ENCODE measurements around the gene HUNK.
"Not testable (repeated sequence)": the region's sequence is repeated elsewhere in the genome, so short reads cannot be mapped to it uniquely, and the experiment has no call there.

Gene HUNK

GRCh38 chr21:31918250-31918775 lies 45.5 kb downstream of the HUNK start:
- DNase-seq (ENCODE audit: low read depth in 2 of 2), result no peak

- DNase-seq (ENCODE audit: low read depth in 2 of 2), result no peak
Measured at GRCh38 chr21:31920275-31920674, 47.5 kb downstream of the HUNK start.

- DNase-seq (ENCODE audit: low read depth in 2 of 2), result no peak
Measured at GRCh38 chr21:31921079-31921478, 48.3 kb downstream of the HUNK start.

GRCh38 chr21:31922881-31923280 lies 50.1 kb downstream of the HUNK start:
- no peak for DNase-seq (ENCODE audit: low read depth in 2 of 2)

- no peak for DNase-seq (ENCODE audit: low read depth in 2 of 2)
Measured at GRCh38 chr21:31923756-31924155, 50.9 kb downstream of the HUNK start.

- DNase-seq (ENCODE audit: low read depth in 2 of 2), result no peak
Measured at GRCh38 chr21:31924548-31924947, 51.7 kb downstream of the HUNK start.

GRCh38 chr21:31926498-31926897 lies 53.7 kb downstream of the HUNK start:
- DNase-seq (ENCODE audit: low read depth in 2 of 2), result no peak

- DNase-seq (ENCODE audit: low read depth in 2 of 2), result no peak
Measured at GRCh38 chr21:31927689-31928353, 55.0 kb downstream of the HUNK start.

- DNase-seq (ENCODE audit: low read depth in 2 of 2), result no peak
Measured at GRCh38 chr21:31928656-31929055, 55.8 kb downstream of the HUNK start.

- no peak for DNase-seq (ENCODE audit: low read depth in 2 of 2)
Measured at GRCh38 chr21:31929548-31929947, 56.7 kb downstream of the HUNK start.

GRCh38 chr21:31930001-31930400 lies 57.2 kb downstream of the HUNK start:
- DNase-seq (ENCODE audit: low read depth in 2 of 2), result no peak

GRCh38 chr21:31931644-31932469 lies 59.0 kb downstream of the HUNK start:
- DNase-seq (ENCODE audit: low read depth in 2 of 2), result no peak

GRCh38 chr21:31932470-31932764 lies 59.6 kb downstream of the HUNK start:
- no peak for DNase-seq (ENCODE audit: low read depth in 2 of 2)

GRCh38 chr21:31937303-31937702 lies 64.5 kb downstream of the HUNK start:
- no peak for DNase-seq (ENCODE audit: low read depth in 2 of 2)

GRCh38 chr21:31938330-31939301 lies 65.8 kb downstream of the HUNK start:
- DNase-seq (ENCODE audit: low read depth in 2 of 2), result no peak

- no peak for DNase-seq (ENCODE audit: low read depth in 2 of 2)
Measured at GRCh38 chr21:31941694-31942093, 68.9 kb downstream of the HUNK start.

- no peak for DNase-seq (ENCODE audit: low read depth in 2 of 2)
Measured at GRCh38 chr21:31943561-31943960, 70.7 kb downstream of the HUNK start.

- no peak for DNase-seq (ENCODE audit: low read depth in 2 of 2)
Measured at GRCh38 chr21:31945141-31945540, 72.3 kb downstream of the HUNK start.

- DNase-seq (ENCODE audit: low read depth in 2 of 2), result no peak
Measured at GRCh38 chr21:31945546-31945945, 72.7 kb downstream of the HUNK start.

- no peak for DNase-seq (ENCODE audit: low read depth in 2 of 2)
Measured at GRCh38 chr21:31946231-31946630, 73.4 kb downstream of the HUNK start.

- not testable (repeated sequence) for DNase-seq (ENCODE audit: low read depth in 2 of 2)
Measured at GRCh38 chr21:31946876-31947550, 74.2 kb downstream of the HUNK start.

- DNase-seq (ENCODE audit: low read depth in 2 of 2), result no peak
Measured at GRCh38 chr21:31948676-31949075, 75.9 kb downstream of the HUNK start.
